GM18505 (cell line): Measurements from ENCODE around the gene ELF2.
"Not testable (repeated sequence)": the region's sequence is repeated elsewhere in the genome, so short reads cannot be mapped to it uniquely, and the experiment has no call there.

Experiments
- ATAC-seq: cut with Tn5 transposase; IDR thresholded peaks from one replicate; pipeline ENCODE4 v1.9.1; 2021; ENCODE audit not compliant: unreplicated experiment
- POLR2A ChIP-seq: IDR thresholded peaks from 4 replicates; pipeline ENCODE4 v1.6.1; 2011; ENCODE audit warnings: borderline replicate concordance; ENCODE audit not compliant: insufficient read depth, insufficient read length; ENCODE audit errors: extremely low read depth

The ELF2 gene

GRCh38 chr4:139054791-139055505, 122.1 kb downstream of the ELF2 start:
- ATAC-seq, result no peak
- TF ChIP-seq POLR2A, result no peak

GRCh38 chr4:139053909-139054308, 123.1 kb downstream of the ELF2 start:
- no peak for TF ChIP-seq POLR2A
- no peak for ATAC-seq

GRCh38 chr4:139050446-139050845, 126.6 kb downstream of the ELF2 start:
- TF ChIP-seq POLR2A, result no peak
- no peak for ATAC-seq

GRCh38 chr4:139048026-139048425, 129.0 kb downstream of the ELF2 start:
- no peak for TF ChIP-seq POLR2A
- ATAC-seq, result no peak

GRCh38 chr4:139044291-139044690, 132.7 kb downstream of the ELF2 start:
- no peak for ATAC-seq
- no peak for TF ChIP-seq POLR2A

- no peak for ATAC-seq
- TF ChIP-seq POLR2A, result no peak
Observed at GRCh38 chr4:139042981-139043460, 134.0 kb downstream of the ELF2 start.

- TF ChIP-seq POLR2A, result no peak
- no peak for ATAC-seq
Observed at GRCh38 chr4:139038874-139039443, 138.1 kb downstream of the ELF2 start.

- TF ChIP-seq POLR2A, result no peak
- no peak for ATAC-seq
Observed at GRCh38 chr4:139036885-139037284, 140.1 kb downstream of the ELF2 start.

GRCh38 chr4:139035650-139036049, 141.4 kb downstream of the ELF2 start:
- no peak for TF ChIP-seq POLR2A
- no peak for ATAC-seq

GRCh38 chr4:139030614-139031235, 146.3 kb downstream of the ELF2 start:
- no peak for TF ChIP-seq POLR2A
- peak; percentile 76 for ATAC-seq

GRCh38 chr4:139029866-139030363, 147.1 kb downstream of the ELF2 start:
- ATAC-seq, result not testable (repeated sequence)

- no peak for ATAC-seq
- no peak for TF ChIP-seq POLR2A
Observed at GRCh38 chr4:139028191-139028661, 148.8 kb downstream of the ELF2 start.

GRCh38 chr4:139027776-139028175, 149.2 kb downstream of the ELF2 start:
- no peak for TF ChIP-seq POLR2A
- no peak for ATAC-seq

GRCh38 chr4:139025841-139026240, 151.2 kb downstream of the ELF2 start:
- no peak for TF ChIP-seq POLR2A
- no peak for ATAC-seq
